ENCODE measurements around the gene P2RY12.

P2RY12 gene

DNA sequence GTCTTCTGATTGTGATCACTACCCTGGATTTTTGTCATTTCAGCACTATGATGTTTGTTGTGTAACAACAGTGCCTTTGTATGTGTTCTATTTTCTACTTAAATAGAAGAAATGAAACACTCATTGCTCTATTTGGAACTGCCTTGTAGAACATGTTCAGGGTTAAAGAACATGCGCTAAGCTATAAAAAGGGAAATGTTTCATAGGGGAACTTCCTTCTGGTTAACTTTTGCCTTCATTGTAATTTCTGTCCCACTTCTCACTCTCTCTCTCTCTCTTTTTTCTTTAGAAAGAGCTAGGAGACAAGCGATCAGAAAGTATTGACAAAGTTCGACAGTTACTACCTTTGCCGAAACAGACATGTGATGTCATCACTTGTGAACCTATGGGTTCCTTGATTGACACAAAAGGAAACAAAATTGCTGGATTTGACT is at the start of gene P2RY12:
TSS of gene P2RY12 (minus strand) at position 13 of the 434 bp plus-strand sequence. CDS start 45,908 bp downstream, outside the sequence.
- TF ChIP-seq CTCF (IDR thresholded peaks at IDR 0.05; ENCODE audit: borderline replicate concordance, control extremely low read depth, extremely low read depth, insufficient read depth, missing control alignments): no peak
- DNase-seq (ENCODE audit: low spot score): peak; percentile 13
- in situ Hi-C loops (cut with MboI; ENCODE audit: low sequenced_read_pairs, unreplicated experiment): no loop called here

- DNase-seq (ENCODE audit: low spot score): no peak
- in situ Hi-C loops (cut with MboI; ENCODE audit: low sequenced_read_pairs, unreplicated experiment): loop anchor here (25.0 kb wide), 1 partner anchor 1030 kb away; no protein-coding TSS in a partner anchor
- no peak for TF ChIP-seq CTCF (IDR thresholded peaks at IDR 0.05; ENCODE audit: borderline replicate concordance, control extremely low read depth, extremely low read depth, insufficient read depth, missing control alignments)
Observed at GRCh38 chr3:151432616-151433372, 48.2 kb upstream of the P2RY12 start.

- in situ Hi-C loops (cut with MboI; ENCODE audit: low sequenced_read_pairs, unreplicated experiment): loop anchor here (25.0 kb wide), 1 partner anchor 1030 kb away; no protein-coding TSS in a partner anchor
- no peak for DNase-seq (ENCODE audit: low spot score)
- no peak for TF ChIP-seq CTCF (IDR thresholded peaks at IDR 0.05; ENCODE audit: borderline replicate concordance, control extremely low read depth, extremely low read depth, insufficient read depth, missing control alignments)
Observed at GRCh38 chr3:151431940-151432339, 47.4 kb upstream of the P2RY12 start.

- DNase-seq (ENCODE audit: low spot score): no peak
- no peak for TF ChIP-seq CTCF (IDR thresholded peaks at IDR 0.05; ENCODE audit: borderline replicate concordance, control extremely low read depth, extremely low read depth, insufficient read depth, missing control alignments)
- in situ Hi-C loops (cut with MboI; ENCODE audit: low sequenced_read_pairs, unreplicated experiment): loop anchor here (25.0 kb wide), 1 partner anchor 1031 kb away; no protein-coding TSS in a partner anchor
Observed at GRCh38 chr3:151430821-151431484, 46.4 kb upstream of the P2RY12 start.

DNA sequence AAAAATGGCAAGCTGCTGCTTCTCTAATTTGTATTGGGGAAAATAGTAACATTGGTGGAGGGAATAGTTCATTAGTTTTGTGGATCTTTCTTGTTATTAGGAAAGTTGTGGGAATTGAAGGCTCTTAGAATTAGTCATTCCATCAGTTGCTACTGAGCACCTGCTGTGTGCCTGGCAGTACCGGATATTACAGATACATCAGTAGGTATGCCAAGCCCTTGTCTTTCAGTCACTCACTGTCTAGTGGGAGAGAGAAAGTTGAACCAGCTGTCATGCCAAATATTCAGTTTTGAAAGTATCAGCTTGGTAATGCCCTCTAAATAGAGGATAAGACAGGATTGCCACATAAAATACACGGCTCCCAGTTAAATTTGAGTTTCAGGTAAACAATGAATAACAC is 43.8 kb upstream of the P2RY12 start:
- in situ Hi-C loops (cut with MboI; ENCODE audit: low sequenced_read_pairs, unreplicated experiment): loop anchor here (25.0 kb wide), 1 partner anchor 1034 kb away; no protein-coding TSS in a partner anchor

More for the DNA sequence above, 43.8 kb upstream of the P2RY12 start:
- TF ChIP-seq CTCF (IDR thresholded peaks at IDR 0.05; ENCODE audit: borderline replicate concordance, control extremely low read depth, extremely low read depth, insufficient read depth, missing control alignments): no peak
- DNase-seq (ENCODE audit: low spot score): no peak
